Measurements from ENCODE around the gene CRYBG1. TPM values are rescaled to one million over a fixed set of nuclear protein-coding genes. Genes with fewer than 3 reads are reported as not detected.

CRYBG1 gene
- total RNA-seq, 1 experiment from 2014 or later, result 10.1 TPM

DNA sequence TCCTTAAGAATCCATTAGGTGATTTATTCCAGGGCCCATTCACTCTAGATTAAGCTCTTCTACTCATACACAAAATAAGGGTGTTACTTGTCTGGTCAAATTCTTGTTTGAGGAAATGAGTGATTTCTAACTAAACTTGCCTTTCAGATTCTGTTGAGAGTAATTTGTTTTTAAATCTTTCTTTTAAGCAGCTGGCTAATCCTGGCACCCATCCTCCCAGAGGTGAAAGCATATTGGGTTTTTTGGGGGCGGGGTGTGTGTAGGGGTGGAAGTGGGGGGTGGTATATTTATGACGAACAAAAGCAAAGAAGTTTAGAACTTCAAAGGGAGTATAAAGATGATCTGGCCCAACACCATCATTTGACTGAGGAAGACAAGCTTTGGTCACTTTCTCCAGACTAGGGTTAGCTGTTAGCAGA lies 174.1 kb downstream of the CRYBG1 start:
- peaks cover 9% of the 10 kb centered on the region for H3K4me1 Mint-ChIP-seq
- H3K27me3 Mint-ChIP-seq (ENCODE audit: low read depth), result no peaks in the 10 kb centered on the region
- TF ChIP-seq ESRRA (CRISPR knock-in tag; IDR thresholded peaks at IDR 0.05; ENCODE audit: borderline replicate concordance) (no peak), IRF2 (CRISPR knock-in tag; IDR thresholded peaks at IDR 0.05; ENCODE audit: borderline replicate concordance, low read depth) (no peak), ZNF317 (CRISPR knock-in tag; IDR thresholded peaks at IDR 0.05; ENCODE audit: borderline replicate concordance, low read depth) (no peak), STAT6 (CRISPR knock-in tag; conservative IDR thresholded peaks at IDR 0.05; ENCODE audit: low read depth) (no peak), ATF6 (CRISPR knock-in tag; IDR thresholded peaks at IDR 0.05) (no peak), MXD4 (CRISPR knock-in tag; IDR thresholded peaks at IDR 0.05; ENCODE audit: borderline replicate concordance) (no peak)
- no peak overlapping the region for H3K4me3 Mint-ChIP-seq
- ATAC-seq (no peak), DNase-seq (ENCODE audit: low spot score) (no peak)
- H3K36me3 Mint-ChIP-seq, result no peaks in the 10 kb centered on the region
- ChIA-PET CTCF (interaction anchor here (0.9 to 2.3 kb wide), 3 partner anchors 32 to 463 kb away, joined by 3 to 10 read pairs (median 3); no protein-coding TSS in a partner anchor), POLR2A (no interaction called here)
- H3K27ac Mint-ChIP-seq, result no peak overlapping the region
- H3K9me3 Mint-ChIP-seq, result no peaks in the 10 kb centered on the region

DNA sequence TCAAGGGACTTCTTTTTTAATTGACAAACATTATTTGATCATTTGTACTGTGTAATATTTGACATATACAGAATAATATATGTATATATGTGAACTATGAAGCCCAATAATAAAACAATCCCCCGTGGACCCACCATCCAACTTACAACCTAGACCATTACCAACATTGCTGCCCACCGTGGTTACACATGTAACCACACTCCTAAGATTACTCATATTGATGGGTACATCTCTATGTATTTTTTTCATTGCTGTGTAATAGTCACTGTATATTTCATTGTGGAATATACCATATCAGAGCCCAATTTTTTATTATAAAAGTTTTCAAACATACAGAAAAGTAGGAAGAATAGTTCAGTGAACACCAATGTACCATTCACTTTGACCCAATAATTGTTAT lies 174.5 kb downstream of the CRYBG1 start:
- H3K4me3 Mint-ChIP-seq, result no peak overlapping the region
- TF ChIP-seq RELA (CRISPR knock-in tag; IDR thresholded peaks at IDR 0.05; ENCODE audit: borderline replicate concordance), result no peak
- no peak for TF ChIP-seq ARID4B (CRISPR knock-in tag; IDR thresholded peaks at IDR 0.05; ENCODE audit: borderline replicate concordance)
- no peak for TF ChIP-seq FOXP1 (CRISPR knock-in tag; IDR thresholded peaks at IDR 0.05; ENCODE audit: borderline replicate concordance)
- no peak for TF ChIP-seq ZNF423 (CRISPR knock-in tag; IDR thresholded peaks at IDR 0.05)
- TF ChIP-seq SOX15 (CRISPR knock-in tag; IDR thresholded peaks at IDR 0.05), result no peak
- no peak for TF ChIP-seq CBFB (CRISPR knock-in tag; IDR thresholded peaks at IDR 0.05; ENCODE audit: low read depth)
- TF ChIP-seq ZNF219 (CRISPR knock-in tag; IDR thresholded peaks at IDR 0.05; ENCODE audit: borderline replicate concordance), result no peak
- no peak for TF ChIP-seq PRDM15 (CRISPR knock-in tag; IDR thresholded peaks at IDR 0.05)
- TF ChIP-seq, protein P1, sequence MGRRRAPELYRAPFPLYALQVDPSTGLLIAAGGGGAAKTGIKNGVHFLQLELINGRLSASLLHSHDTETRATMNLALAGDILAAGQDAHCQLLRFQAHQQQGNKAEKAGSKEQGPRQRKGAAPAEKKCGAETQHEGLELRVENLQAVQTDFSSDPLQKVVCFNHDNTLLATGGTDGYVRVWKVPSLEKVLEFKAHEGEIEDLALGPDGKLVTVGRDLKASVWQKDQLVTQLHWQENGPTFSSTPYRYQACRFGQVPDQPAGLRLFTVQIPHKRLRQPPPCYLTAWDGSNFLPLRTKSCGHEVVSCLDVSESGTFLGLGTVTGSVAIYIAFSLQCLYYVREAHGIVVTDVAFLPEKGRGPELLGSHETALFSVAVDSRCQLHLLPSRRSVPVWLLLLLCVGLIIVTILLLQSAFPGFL (CRISPR knock-in tag; IDR thresholded peaks at IDR 0.05; ENCODE audit: borderline replicate concordance), result no peak
- TF ChIP-seq RORB (CRISPR knock-in tag; IDR thresholded peaks at IDR 0.05), result no peak
- no peak for TF ChIP-seq ZNF317 (CRISPR knock-in tag; IDR thresholded peaks at IDR 0.05; ENCODE audit: borderline replicate concordance, low read depth)
- TF ChIP-seq AR (CRISPR knock-in tag; IDR thresholded peaks at IDR 0.05), result no peak

More for the DNA sequence above, 174.5 kb downstream of the CRYBG1 start:
- Mint-ChIP-seq H3K4me1 (peaks cover 10% of the 10 kb centered on the region), H3K27ac (no peak overlapping the region), H3K27me3 (ENCODE audit: low read depth) (no peaks in the 10 kb centered on the region), H3K9me3 (no peaks in the 10 kb centered on the region), H3K36me3 (no peaks in the 10 kb centered on the region)
- ATAC-seq, result no peak
- DNase-seq (ENCODE audit: low spot score), result no peak
- CTCF ChIA-PET, result interaction anchor here (0.9 to 1.5 kb wide), 2 partner anchors 195 to 462 kb away, joined by 3 read pairs; no protein-coding TSS in a partner anchor
- POLR2A ChIA-PET, result no interaction called here

Data from WTC11 (cell line).